ENCODE measurements around the gene GRK6.

- TF ChIP-seq CTCF (IDR thresholded peaks at IDR 0.05), result no peak
- no peak for TF ChIP-seq POLR2A (IDR thresholded peaks at IDR 0.05)
- no peak for TF ChIP-seq POLR2AphosphoS5 (IDR thresholded peaks at IDR 0.05)
Observed at GRCh38 chr5:177474002-177474476, 47.6 kb downstream of the GRK6 start.
